ENCODE results near the gene HEATR5A. TPM values are rescaled to one million over a fixed set of nuclear protein-coding genes. Genes with fewer than 3 reads are reported as not detected.
"Not testable (repeated sequence)": the region's sequence is repeated elsewhere in the genome, so short reads cannot be mapped to it uniquely, and the experiment has no call there.

HEATR5A gene
- total and polyA plus RNA-seq, 9 donors: 9.5 to 26.0 (median 13.2) TPM

GRCh38 chr14:31391473-31391872, 28.9 kb downstream of the HEATR5A start:
- Histone ChIP-seq H3K9me3 (replicated peaks; ENCODE audit: control insufficient read depth, low read depth, low read length) (no peaks in the 10 kb centered on the region), H3K27me3 (ENCODE audit: control insufficient read depth, insufficient read depth, low read length) (no peaks in the 10 kb centered on the region), H3K4me3 (ENCODE audit: low read length) (no peak overlapping the region), H3K27ac (ENCODE audit: low read length) (no peak overlapping the region), H3K4me1 (ENCODE audit: control insufficient read depth, insufficient read depth, low read length) (no peaks in the 10 kb centered on the region), H3K36me3 (ENCODE audit: control insufficient read depth, insufficient read depth, low read length) (peaks cover 17% of the 10 kb centered on the region)
- WGBS (ENCODE audit: insufficient coverage): no CpG with 5 or more reads among the region's 3 CpGs
- no peak for DNase-seq

DNA sequence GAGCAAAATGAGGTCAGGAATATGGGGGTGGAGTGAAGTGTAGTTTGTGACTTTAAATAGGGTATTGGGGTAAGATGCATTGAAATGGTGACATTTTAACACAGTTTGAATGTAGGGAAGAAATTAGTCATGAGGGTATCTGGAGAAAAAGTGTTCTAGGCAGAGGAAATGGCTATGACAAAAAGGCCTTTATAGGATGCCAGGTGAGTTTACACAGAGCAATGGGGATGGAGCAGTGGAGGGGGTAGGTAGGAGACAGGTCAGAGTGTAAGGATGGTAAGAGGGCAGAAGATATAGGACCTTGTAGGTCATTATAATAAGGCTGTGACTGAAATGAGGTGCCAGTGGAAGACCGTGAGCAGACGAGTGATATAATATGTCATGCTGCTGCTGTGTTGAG, 30.4 kb downstream of the HEATR5A start:
- H3K36me3 ChIP-seq (ENCODE audit: control insufficient read depth, insufficient read depth, low read length): peaks cover 17% of the 10 kb centered on the region
- H3K9me3 ChIP-seq (replicated peaks; ENCODE audit: control insufficient read depth, low read depth, low read length): no peaks in the 10 kb centered on the region
- H3K4me1 ChIP-seq (ENCODE audit: control insufficient read depth, insufficient read depth, low read length): no peaks in the 10 kb centered on the region
- no peak overlapping the region for H3K4me3 ChIP-seq (ENCODE audit: low read length)
- H3K27me3 ChIP-seq (ENCODE audit: control insufficient read depth, insufficient read depth, low read length): no peaks in the 10 kb centered on the region
- WGBS (ENCODE audit: insufficient coverage): 70% methylated on average over 2 of the region's 2 CpGs
- H3K27ac ChIP-seq (ENCODE audit: low read length): no peak overlapping the region
- no peak for DNase-seq

- Histone ChIP-seq H3K4me1 (ENCODE audit: control insufficient read depth, insufficient read depth, low read length) (no peaks in the 10 kb centered on the region), H3K36me3 (ENCODE audit: control insufficient read depth, insufficient read depth, low read length) (peaks cover 15% of the 10 kb centered on the region), H3K27me3 (ENCODE audit: control insufficient read depth, insufficient read depth, low read length) (no peaks in the 10 kb centered on the region), H3K9me3 (replicated peaks; ENCODE audit: control insufficient read depth, low read depth, low read length) (no peaks in the 10 kb centered on the region), H3K4me3 (ENCODE audit: low read length) (no peak overlapping the region), H3K27ac (ENCODE audit: low read length) (no peak overlapping the region)
- no CpG with 5 or more reads among the region's 5 CpGs for WGBS (ENCODE audit: insufficient coverage)
- DNase-seq: no peak
These were observed 31.5 kb downstream of the HEATR5A start for GRCh38 chr14:31388687-31389413.

DNA sequence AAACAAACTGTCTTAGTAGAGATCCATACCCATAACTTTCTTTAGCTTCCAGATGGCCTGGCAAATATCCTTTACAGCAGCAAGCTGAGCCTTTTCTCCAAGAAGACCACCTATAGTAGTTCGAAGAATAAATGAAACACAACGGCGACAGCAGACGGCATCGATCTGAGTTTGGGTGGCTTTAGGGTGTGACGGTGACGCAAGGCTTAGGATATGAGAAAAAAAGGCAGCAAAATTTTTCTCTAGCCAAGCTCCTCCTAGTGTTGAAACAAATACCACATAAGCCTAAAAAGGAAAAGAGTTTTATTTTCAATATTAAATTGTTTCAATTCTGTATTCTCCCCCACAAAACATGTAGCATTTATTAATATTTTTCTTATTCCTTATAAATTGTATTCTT, 33.3 kb downstream of the HEATR5A start:
- no peak overlapping the region for H3K27ac ChIP-seq (ENCODE audit: low read length)
- H3K36me3 ChIP-seq (ENCODE audit: control insufficient read depth, insufficient read depth, low read length): peaks cover 8% of the 10 kb centered on the region

DNA sequence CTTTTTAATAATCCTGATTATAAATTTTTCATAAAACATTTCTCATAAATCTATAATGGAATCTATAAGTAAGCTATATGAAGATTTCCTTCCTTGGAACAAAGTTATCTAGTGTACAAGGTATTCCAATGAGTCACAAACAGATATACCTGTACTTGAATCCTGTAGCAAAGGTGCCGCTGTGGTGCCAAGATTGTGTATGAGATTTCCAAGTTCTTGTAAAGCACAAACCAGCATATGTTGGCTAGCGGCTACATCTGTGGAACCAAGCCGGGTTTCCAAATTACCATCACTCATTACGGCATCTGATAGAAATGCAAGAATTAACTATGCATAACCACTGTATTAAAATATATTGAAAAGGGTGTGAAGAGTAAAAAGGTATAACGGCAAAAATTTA, 34.1 kb downstream of the HEATR5A start:
- peaks cover 11% of the 10 kb centered on the region for H3K36me3 ChIP-seq (ENCODE audit: control insufficient read depth, insufficient read depth, low read length)
- DNase-seq: no peak
- no CpG with 5 or more reads among the region's 5 CpGs for WGBS (ENCODE audit: insufficient coverage)
- H3K4me3 ChIP-seq (ENCODE audit: low read length): no peak overlapping the region
- no peaks in the 10 kb centered on the region for H3K9me3 ChIP-seq (replicated peaks; ENCODE audit: control insufficient read depth, low read depth, low read length)
- no peak overlapping the region for H3K27ac ChIP-seq (ENCODE audit: low read length)
- H3K4me1 ChIP-seq (ENCODE audit: control insufficient read depth, insufficient read depth, low read length): no peaks in the 10 kb centered on the region
- no peaks in the 10 kb centered on the region for H3K27me3 ChIP-seq (ENCODE audit: control insufficient read depth, insufficient read depth, low read length)

More for the DNA sequence above, 33.3 kb downstream of the HEATR5A start:
- Histone ChIP-seq H3K4me3 (ENCODE audit: low read length) (no peak overlapping the region), H3K4me1 (ENCODE audit: control insufficient read depth, insufficient read depth, low read length) (no peaks in the 10 kb centered on the region), H3K9me3 (replicated peaks; ENCODE audit: control insufficient read depth, low read depth, low read length) (no peaks in the 10 kb centered on the region), H3K27me3 (ENCODE audit: control insufficient read depth, insufficient read depth, low read length) (no peaks in the 10 kb centered on the region)
- no CpG with 5 or more reads among the region's 7 CpGs for WGBS (ENCODE audit: insufficient coverage)
- no peak for DNase-seq

DNA sequence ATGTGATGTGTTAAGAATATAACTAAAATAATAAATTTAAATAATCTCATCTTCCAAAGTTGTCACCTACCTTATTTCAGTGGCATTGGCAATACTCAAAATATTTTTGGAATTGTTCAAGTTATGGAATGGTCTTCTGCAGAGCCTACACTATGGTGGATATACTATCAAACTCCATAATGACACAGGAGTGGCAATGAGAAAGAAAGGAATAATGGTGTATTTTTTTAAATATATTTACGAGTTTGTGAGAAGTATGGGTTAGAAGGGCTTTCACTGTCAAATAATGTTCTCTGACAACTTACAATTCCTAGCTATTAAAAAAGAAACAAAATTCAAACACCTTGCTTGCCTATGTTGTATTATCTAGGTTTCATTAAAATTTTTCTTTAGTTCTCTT, 38.1 kb downstream of the HEATR5A start:
- H3K27me3 ChIP-seq (ENCODE audit: control insufficient read depth, insufficient read depth, low read length): no peaks in the 10 kb centered on the region
- WGBS (ENCODE audit: insufficient coverage): no CpG with 5 or more reads among the region's 1 CpG
- no peaks in the 10 kb centered on the region for H3K4me1 ChIP-seq (ENCODE audit: control insufficient read depth, insufficient read depth, low read length)
- no peak overlapping the region for H3K4me3 ChIP-seq (ENCODE audit: low read length)
- H3K9me3 ChIP-seq (replicated peaks; ENCODE audit: control insufficient read depth, low read depth, low read length): no peaks in the 10 kb centered on the region
- H3K36me3 ChIP-seq (ENCODE audit: control insufficient read depth, insufficient read depth, low read length): peaks cover 14% of the 10 kb centered on the region
- DNase-seq: no peak
- H3K27ac ChIP-seq (ENCODE audit: low read length): no peak overlapping the region

- no peak overlapping the region for H3K27ac ChIP-seq (ENCODE audit: low read length)
- no peak for DNase-seq
- H3K9me3 ChIP-seq (replicated peaks; ENCODE audit: control insufficient read depth, low read depth, low read length): no peaks in the 10 kb centered on the region
- H3K36me3 ChIP-seq (ENCODE audit: control insufficient read depth, insufficient read depth, low read length): peaks cover 16% of the 10 kb centered on the region
- 100% methylated on average over 1 of the region's 3 CpGs for WGBS (ENCODE audit: insufficient coverage)
- no peaks in the 10 kb centered on the region for H3K4me1 ChIP-seq (ENCODE audit: control insufficient read depth, insufficient read depth, low read length)
- H3K27me3 ChIP-seq (ENCODE audit: control insufficient read depth, insufficient read depth, low read length): no peaks in the 10 kb centered on the region
- no peak overlapping the region for H3K4me3 ChIP-seq (ENCODE audit: low read length)
These were observed 40.2 kb downstream of the HEATR5A start for GRCh38 chr14:31380106-31380505.

DNA sequence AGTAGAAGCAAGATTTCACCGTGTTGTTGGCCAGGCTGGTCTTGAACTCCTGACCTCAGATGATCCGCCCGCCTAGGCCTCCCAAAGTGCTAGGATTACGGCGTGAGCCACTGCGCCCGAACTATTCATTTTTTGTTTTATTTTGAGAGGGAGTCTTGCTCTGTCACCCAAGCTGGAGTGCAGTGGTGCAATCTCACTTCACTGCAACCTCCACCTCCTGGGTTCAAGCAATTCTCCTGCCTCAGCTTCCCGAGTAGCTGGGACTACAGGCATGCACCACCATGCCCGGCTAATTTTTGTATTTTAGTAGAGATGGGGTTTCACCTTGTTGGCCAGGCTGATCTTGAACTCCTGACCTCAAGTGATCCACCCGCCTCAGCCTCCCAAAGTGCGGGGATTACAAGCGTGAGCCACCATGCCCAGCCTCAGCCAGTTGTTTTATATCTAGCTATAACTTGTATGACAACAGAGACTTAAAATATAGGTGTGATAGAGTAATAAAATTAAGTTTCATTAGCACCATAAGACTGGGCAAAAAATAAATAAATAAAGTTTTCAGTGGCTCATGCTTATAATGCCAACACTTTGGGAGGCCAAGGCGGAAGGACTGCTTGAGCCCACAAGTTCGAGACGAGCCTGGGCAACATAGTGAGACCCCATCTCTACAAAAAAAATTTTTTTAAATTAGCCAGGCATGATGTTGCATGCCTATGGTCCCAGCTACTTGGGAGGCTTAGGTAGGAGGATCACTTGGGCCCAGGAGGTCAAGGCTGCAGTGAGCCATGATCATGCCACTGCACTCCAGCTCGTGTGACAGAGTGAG, 41.0 kb downstream of the HEATR5A start:
- H3K9me3 ChIP-seq (replicated peaks; ENCODE audit: control insufficient read depth, low read depth, low read length); H3K4me1 ChIP-seq (ENCODE audit: control insufficient read depth, insufficient read depth, low read length); H3K27me3 ChIP-seq (ENCODE audit: control insufficient read depth, insufficient read depth, low read length); H3K4me3 ChIP-seq (ENCODE audit: low read length); DNase-seq; H3K27ac ChIP-seq (ENCODE audit: low read length): not testable (repeated sequence)
- WGBS (ENCODE audit: insufficient coverage): 100% methylated on average over 3 of the region's 16 CpGs
- peaks cover 17% of the 10 kb centered on the region for H3K36me3 ChIP-seq (ENCODE audit: control insufficient read depth, insufficient read depth, low read length)

DNA sequence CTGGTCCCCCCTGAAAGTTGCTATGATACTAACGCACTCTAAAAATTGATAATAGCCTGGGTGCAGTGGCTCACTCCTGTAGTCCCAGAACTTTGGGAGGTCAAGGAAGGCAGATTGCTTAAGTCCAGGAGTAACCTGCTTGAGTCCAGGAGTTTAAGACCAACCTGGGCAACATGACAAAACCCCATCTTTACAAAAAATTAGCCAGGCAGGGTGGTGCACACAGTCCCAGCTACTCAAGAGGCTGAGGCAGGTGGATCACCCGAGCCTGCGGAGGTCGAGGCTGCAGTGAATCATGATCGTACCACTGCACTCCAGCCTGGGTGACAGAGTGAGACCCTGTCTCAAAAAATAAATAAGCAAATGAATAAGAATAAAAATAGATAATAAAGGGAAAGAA, 42.9 kb downstream of the HEATR5A start:
- H3K9me3 ChIP-seq (replicated peaks; ENCODE audit: control insufficient read depth, low read depth, low read length): no peaks in the 10 kb centered on the region
- H3K36me3 ChIP-seq (ENCODE audit: control insufficient read depth, insufficient read depth, low read length): peaks cover 17% of the 10 kb centered on the region
- no peak overlapping the region for H3K27ac ChIP-seq (ENCODE audit: low read length)
- no peaks in the 10 kb centered on the region for H3K27me3 ChIP-seq (ENCODE audit: control insufficient read depth, insufficient read depth, low read length)
- DNase-seq: no peak
- H3K4me1 ChIP-seq (ENCODE audit: control insufficient read depth, insufficient read depth, low read length): no peaks in the 10 kb centered on the region
- no CpG with 5 or more reads among the region's 5 CpGs for WGBS (ENCODE audit: insufficient coverage)
- no peak overlapping the region for H3K4me3 ChIP-seq (ENCODE audit: low read length)

DNA sequence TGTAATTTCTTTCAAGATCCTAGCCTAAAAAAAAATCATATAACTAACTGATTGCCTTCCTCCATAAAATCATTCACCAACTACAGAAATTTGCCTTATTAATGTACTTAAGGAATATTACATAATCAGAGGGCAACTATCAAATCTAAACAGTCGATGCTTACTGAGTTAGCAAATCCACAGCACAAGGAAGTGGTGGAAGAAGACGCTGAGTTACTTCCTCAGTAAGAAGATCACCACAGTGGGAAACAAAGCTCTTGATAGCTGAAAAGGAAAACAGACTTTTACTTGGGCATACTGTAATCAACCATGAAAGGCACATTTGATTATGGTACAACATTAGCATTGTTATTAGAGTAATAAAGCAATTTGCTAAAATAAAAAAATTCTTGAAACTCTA, 48.7 kb downstream of the HEATR5A start:
- no peak overlapping the region for H3K4me3 ChIP-seq (ENCODE audit: low read length)
- DNase-seq: peak; percentile 17
- H3K36me3 ChIP-seq (ENCODE audit: control insufficient read depth, insufficient read depth, low read length): peaks cover 27% of the 10 kb centered on the region
- H3K27me3 ChIP-seq (ENCODE audit: control insufficient read depth, insufficient read depth, low read length): no peaks in the 10 kb centered on the region
- WGBS (ENCODE audit: insufficient coverage): no CpG with 5 or more reads among the region's 2 CpGs
- H3K9me3 ChIP-seq (replicated peaks; ENCODE audit: control insufficient read depth, low read depth, low read length): no peaks in the 10 kb centered on the region
- no peaks in the 10 kb centered on the region for H3K4me1 ChIP-seq (ENCODE audit: control insufficient read depth, insufficient read depth, low read length)
- H3K27ac ChIP-seq (ENCODE audit: low read length): no peak overlapping the region
